IPS DF 4.7 (cell line): ENCODE data around the gene CBL.

Source experiments
- DNase-seq: peaks from one replicate; pipeline ENCODE4 v3.0.0-alpha.2; 2013; ENCODE audit warnings: low spot score; ENCODE audit errors: extremely low read depth

Gene CBL

DNA sequence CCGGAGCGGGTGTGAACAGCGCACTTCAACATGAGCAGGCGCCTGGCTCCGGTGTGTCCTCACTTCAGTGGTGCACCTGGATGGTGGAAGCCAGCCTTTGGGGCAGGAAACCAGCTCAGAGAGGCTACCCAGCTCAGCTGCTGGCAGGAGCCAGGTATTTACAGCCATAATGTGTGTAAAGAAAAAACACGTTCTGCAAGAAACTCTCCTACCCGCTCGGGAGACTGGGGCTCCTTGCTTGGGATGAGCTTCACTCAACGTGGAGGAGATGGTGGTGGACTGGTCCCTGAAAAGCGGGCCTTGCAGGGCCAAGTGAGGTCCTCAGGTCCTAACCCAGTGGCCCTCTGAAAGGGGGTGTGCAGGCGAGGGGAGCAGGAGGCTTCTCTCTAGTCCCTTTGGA lies 103.3 kb downstream of the CBL start:
- no peak for DNase-seq

DNA sequence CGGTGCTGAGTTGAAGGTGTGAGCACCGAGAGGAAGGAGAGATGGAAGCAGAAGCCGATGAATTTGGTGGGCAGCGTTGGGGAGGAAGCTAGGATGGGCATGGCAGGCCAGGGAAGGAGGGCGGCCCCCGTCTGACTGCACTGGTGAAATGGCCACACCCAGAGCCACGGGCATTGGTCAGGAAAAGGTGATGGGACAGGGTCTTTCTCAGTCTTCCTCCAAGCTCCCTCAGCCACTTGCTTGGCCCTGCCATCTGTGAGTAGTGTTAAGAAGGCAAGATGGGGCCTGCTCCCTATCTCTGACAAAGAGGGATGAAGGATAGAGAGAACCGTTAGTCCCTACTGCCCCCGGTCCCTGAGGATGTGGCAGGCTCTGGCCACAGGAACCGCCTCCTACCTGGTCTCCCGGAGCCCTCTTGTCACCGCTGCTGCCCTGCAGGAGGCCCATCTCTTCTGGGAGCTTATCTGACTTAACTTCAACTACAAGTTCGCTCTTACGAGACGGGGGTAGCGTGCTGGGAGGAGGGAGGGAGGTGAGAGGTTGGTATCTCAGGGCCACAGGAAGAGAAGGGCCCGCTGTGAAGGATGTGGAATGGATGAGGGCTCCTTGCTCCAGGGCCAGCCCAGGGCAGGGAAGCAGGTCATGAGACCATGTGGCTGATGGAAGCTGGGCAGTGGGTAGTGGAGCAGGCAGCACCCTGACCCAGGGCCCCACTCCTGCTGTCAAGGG lies 104.0 kb downstream of the CBL start:
- no peak for DNase-seq

DNA sequence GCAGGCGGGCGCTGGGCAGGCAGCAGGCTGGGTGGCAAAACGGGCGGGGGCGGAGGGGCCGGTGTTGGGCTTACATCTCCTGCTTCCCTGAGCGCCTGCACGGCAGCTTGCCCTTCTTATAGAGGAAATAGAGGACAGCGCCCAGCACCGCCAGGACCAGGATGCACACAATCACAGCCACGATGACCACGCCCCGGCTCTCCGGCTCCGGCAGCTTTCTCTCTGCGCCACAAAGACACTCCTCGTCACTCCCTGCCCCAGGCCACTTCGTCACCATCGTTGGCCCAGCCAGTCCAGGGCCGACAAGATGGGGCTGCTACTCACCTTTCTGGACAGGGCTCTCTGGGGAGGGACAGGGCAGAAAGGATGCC lies 104.5 kb downstream of the CBL start:
- DNase-seq, result no peak

DNA sequence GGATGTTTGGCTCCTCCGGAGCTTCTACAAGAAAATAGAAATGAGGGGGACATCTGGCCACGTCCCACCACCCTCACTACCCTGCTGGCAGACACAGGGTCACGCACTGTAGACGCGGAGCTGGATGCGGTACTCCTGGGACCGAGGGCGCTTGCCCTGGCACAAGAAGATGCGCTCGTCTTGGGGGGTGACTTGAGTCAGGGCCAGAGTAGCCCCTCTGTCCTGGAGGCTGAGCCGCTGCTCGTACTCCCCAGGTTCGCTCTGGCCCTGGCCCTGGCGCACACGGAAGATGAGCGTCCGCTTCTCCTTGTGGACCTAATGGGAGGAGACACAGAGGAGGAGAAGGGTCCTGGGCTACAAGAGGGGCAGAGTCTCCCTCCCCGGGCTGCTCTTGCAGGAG lies 108.6 kb downstream of the CBL start:
- no peak for DNase-seq

DNA sequence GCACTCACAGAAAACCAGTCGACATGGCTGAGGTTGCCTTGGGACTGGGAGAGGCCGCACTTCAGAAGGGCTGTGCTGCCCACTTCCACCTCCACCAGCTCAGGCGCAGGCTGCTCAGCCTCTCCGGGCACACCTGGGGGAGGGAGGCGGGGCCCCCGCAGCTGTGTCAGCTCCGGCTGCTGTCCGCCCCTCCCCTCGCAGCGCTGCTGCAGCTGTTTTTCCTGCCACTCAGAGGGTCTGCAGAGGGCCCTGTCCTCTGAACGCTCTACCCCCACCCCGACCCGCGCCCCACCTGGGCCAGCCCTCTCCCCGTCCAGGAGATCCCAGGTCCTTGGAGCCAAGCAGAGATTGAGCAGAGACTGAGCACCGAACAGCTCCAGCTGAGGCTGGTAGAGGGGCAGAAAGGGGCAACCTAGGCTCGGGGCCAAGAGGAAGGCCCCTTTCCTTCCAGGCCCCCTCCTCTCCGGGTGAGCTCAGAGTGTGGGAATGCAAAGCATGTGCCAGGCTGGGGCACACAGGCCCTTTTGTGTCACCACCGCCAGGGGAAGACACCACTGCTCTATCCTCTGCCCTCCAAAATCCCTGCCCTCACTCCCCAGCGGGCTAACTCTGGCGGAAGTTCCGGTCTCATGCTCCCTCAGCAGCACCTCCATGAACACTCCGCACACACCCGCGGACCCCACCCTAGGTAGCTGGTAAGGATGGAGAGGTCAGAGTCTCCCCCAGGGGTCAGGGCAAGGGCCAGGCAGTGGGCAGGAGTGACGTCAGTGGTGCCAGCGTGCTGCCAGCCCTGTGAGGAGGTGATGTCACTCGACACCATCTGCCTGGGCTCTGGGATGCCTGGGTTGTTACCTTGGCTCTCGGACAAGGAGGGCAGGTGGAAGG lies 109.2 kb downstream of the CBL start:
- DNase-seq, result no peak

DNA sequence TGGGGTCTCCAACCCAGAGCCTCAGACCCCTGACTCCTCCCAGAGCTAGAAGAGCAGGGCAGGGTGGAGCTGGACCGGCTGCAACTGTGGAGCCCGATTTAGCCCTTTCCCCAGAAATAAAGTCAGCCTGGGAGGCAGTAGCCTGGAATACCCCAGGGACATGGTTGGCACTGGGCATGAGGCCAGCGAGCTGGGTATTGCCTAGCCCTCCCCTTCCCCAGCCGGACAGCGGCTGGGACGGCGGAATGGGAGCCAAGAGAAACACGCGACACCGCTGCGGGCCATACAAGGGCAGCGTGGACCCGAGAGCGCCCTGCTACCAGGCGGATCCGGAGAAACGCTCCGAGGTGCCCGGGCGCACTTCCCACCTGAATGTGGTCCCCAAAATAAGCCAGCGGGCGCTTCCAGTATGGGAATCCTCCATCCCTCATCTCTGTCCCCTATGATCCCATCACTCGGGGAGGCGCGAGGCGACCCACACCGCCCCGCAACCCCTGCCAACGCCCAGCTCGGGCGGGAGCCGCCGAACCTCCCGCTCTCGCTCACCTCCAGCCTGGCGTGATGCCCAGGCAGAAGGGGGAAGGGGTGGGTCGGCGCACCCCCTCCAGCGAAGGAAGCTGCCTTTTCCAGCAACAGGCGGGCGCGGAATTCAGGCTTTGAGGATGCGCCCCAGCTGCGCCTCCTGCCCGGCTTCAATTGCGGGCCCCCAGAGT lies 110.0 kb downstream of the CBL start:
- no peak for DNase-seq

DNA sequence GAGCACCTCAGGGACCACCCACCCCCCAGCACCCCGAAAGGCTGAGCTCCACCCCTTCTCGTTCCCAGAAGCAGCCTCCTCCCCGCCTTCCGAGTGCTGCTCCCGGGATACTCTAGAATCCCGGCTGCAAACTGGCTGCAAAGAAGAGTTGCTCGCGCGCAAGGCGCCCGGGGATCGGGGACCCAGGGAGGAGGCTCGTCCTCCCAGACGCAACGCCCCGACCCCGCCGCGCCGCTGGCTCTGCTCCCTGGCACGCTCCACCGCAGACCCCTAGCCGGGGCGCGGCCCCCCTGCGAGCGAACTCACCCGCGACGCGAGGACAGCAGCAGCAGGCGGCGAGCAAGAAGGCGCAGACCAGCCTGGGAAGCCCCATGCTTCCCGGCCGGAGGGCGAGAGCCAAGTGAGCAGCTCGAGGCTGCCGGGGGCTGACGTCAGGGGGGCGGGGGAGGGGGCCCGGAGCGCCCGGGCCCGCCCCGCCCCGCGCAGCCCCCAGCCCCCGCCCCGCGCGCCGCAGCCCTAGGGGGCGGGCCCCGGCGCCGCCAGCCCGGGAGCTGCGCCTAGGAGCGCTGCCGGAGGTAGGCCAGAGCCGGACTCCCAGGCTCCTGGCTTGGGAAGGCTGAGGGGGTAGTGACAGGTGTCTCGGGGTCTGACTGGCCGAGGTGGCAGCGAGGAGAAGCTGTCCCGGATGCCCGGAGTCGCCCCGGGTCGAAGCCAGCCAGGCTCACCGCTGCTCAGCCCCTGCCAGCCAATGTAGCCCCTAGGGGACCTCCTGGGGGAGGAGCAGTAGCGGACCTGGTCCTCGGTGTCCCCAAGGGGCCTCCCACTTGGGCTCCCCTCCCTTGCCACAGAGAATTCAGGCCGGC lies 110.8 kb downstream of the CBL start, which contains the start of gene MCAM:
MCAM (minus strand) TSS at position 402 of the 863 bp plus-strand sequence; CDS start at position 373, 29 bp downstream.
- no peak for DNase-seq

DNA sequence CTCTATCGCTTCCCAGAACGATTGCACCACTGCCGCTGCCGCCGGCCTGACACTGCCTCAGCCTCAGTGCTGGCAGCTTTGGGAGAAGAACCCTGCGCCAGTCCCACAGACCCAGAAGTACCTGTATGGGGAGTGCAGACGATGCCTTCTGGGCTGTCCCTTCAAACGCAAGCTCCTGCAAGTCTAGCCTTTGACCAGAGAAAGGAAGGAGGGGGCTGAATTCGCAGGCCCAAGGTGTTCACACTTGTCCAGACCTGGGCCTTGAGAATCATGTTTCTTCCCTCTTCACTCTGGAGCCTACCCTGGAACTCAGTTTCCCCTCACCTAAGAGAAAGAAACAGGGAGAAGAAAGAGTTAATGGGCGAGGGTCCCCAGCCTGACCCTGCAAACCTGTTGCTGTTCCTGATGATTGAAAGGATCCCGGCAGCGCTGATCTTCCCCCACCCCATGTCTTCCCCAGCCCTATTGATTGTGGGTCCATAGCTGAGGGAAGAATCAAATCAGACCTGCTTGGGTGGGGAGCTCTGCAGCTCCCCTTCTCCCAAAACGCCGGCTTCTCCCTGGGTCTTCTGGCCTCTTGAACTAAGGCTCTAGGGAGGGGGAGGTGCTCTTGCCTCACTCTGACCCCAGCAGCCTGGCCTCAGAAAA lies 111.6 kb downstream of the CBL start:
- no peak for DNase-seq

DNA sequence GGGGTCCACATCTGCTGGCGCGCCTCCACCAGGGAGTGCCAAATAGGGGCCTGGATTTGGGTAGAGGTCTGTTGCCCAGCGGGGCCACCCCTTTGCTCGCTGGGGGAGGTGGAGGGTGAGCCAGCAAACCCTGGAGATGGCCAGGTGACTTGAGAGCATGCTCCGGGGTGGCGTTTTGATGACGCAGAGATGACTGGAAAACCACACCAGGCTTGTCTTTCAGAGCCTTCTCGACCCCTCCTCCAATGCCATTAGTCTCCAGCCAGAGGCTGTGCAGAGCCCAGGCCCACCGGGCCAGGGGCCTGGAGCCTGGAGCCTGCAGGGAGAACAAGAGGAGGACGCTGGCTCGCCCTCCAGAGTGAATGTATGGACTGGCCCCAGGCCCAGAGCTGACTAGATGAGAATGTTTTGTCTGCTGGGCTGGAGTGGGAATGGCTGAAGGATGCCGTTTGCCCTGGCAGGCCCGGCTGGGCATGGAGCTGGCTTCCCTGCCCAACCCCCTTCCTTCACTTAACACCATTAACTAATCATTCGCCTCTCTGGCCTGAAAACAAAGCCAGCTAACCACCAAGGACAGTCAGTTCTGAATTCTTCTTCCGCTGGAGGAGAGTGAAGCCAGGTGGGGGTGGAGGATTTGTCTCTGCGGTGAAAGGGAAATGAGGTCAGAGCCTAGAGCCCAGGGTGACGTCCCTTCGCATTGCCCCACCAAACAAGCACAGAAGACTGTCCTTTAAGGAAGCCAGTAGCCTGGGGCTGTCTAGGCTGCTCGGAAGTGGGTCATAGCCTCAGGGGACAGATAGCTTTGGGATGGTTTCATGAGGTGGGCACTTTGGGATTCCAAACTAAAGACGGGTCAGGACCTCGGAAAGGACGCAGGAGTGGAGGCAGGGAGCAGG lies 112.3 kb downstream of the CBL start:
- no peak for DNase-seq

DNA sequence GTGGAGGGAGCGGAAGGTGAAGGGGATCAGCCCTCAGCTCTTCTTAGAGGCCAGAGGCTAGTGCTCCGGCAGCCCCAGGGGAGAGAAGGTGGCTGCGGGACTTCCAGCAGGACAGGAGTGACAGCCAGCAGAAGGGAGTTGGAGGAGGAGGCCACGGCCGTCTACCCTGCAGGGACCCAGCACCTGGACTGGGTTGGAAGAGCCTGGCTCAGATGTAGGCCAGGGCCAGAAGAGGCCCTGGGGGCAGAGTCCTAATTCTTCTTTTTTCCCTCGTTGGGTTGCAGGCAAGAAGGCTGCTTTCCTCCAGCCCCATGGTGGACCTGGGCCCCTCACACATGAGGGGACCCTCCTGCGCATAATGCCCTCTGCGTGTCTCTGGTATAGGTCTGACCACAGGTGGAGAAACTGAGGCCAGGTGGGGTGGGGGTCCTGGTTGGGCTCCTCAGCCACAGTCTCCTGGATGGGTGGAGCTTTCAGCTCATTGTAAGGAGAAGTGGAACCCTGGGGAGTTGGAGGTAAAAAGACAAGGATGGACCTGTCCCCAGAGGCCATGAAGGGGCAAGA lies 113.1 kb downstream of the CBL start:
- no peak for DNase-seq

DNA sequence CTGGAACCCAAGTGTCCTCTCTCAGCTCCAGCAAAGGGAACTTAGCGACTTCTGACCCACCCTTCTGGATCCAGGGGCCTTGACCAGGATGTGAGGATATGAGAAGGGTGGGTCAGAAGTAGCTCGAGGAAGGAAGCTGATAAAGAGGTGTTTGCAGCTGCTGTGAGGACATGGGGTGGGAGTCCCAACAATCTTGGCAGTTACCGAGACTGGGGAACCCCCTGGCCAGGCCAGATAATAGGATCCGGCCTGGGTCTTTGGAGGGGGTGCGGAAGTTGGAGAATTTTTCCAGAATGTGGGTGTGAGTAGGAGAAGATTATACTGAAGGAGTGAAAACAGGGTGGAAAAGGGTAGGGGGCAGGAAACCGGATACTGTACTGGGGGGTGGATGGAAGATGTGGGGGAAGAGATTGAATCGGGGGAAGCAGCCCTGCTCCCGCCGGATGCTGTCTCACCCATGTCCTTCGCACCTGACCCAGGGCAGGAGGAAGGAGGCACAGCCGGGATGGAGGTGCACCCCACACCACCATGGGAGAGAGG lies 113.6 kb downstream of the CBL start:
- no peak for DNase-seq

DNA sequence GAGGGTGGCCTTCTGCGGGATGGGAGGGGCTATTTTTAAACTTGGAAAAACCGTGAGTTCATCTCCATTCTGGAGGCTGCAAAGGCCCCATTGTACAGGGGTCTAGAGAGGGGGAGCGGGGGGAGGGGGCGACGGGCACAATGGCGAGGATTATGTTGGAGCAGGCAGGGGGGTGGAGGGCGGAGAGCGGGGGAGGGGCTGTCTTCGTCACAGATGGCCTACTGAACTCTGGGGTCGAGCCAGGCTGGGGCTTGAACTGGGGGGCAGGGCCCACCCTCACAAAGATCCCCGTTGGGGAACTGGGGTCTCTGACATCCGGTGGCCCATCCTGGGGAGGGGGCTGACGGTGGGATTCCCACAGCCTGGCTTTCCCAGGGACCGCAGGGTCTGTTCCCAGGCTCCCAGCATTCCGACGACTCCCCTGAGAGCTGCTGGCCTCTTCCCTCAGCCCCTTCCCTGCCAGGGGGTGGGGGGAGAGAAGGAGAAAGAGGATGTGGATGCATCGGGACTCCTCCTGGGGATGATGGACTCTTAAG lies 114.2 kb downstream of the CBL start:
- DNase-seq, result no peak

DNA sequence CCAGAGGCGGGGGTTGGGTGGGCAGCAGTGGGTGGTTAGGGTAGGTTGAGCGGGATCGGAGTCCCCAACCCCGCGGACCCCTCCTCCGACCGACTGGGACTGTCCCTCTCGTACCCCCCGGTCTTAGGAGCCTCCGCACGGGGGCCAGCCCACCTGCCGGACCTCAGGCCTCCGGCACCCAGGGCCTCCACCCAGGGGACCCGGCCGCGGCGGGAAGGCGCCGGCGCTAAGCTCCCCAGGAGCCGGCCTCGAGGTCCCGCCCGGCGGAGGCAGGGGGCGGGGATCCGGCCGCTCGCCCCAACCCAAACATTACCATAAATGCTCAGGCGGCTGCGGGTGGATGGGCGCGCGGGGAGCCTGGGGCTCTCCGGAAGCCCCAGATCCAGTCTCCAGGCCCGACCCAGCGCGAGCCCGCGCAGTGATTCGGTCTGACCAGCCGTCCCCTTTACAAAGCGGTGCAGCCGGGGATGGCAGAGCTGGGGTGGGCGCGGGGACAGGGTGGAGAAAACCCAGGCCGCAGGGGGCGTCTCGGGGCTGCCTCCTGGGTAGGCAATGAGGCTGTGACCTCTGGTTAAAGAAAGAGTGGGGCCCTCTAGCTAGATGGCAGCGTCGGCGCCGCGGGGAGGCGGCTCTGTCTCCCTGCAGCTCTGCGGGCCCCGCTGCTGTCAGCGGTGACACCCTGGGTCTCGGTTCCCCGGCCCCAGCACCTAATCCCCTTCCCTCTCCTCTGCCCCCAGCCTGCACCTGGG lies 114.8 kb downstream of the CBL start:
- no peak for DNase-seq

DNA sequence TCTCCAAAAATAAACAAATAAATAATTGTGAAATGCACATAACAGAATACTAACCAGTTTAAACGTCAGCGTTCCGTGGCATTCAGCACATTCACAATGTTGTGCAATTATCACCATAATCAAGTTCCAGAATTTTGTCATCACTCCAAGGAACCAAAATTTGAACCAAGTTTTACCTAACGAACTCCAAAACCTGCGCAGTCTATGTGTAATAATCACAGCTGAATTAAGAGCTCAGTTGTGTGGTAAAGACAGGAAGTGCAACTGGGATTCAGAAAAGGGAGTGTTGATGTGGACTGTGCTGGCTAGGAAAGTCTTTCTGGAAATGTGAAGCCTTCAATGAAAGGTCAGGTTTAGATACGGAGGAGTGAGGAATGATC lies 116.2 kb downstream of the CBL start:
- DNase-seq, result no peak

DNA sequence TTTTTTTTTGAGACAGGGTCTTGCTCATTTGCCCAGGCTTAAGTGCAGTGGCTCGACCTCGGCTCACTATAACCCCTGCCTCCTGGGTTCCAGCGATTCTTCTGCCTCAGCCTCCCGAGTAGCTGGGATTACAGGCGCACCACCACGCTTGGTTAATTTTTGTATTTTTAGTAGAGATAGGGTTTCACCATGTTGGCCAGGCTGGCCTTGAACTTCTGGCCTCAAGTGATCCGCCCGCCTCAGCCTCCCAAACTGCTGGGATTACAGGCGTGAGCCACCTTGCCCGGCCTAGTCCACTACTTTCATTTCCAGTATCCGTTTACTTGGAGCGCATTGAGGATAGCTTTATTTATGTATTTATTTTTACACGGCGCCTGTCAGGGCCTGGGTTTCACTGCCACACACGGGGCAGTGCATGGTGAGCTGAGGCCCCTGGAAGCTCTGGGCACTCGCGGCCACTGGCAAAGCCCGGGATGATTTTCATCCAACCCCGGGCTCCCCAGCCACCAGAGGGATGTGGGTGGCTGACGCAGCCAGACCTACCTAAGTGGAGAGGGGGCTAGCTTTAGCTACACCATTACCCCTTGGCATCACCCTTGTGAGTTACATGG lies 116.9 kb downstream of the CBL start:
- DNase-seq, result no peak

DNA sequence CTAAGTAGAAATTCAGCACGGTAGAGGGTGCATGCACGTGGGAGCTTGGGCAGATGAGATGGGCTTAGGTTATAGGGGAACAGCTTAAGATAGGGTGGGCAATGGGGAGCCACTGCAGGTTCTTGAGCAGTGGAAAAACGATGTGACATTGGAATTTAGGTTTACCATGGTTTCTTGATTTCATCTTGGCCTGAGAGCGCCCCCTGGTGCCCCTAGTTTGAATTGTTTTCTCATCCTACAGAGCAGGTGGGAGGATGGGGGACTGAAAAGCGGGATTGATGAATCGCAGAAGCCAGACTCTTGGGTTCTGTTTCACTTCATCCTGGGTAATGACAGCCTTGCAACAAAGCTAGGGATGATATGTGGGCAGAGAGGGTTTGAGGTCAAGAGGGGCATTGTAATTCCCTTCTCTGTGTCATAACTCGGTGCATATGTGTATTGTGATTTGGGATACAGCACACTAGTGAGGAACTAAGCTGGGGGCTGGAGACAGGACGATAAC lies 117.4 kb downstream of the CBL start:
- DNase-seq, result no peak

DNA sequence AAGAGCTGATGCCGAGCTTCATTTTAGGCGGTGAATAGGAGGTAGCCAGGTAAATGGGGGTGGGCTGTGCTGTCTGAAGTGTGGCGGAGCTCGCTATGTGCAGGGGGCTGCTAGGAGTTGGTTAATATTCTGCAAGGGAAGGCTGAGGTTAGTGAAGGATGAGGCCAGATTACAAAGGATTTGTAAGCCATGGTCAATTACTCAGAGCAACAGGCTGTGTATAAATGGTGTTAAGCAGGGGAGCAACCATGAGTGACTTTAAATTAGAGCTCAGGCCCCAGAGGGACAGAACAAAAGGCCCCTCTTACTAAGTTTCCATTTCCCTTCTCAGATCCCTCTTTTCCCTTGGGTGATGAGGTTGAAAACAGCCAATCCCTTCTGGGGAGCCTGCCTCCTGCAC lies 118.0 kb downstream of the CBL start:
- no peak for DNase-seq
